ENCODE data around the gene GLT8D2.

The GLT8D2 gene

GRCh38 chr12:103997286-103997900 lies 52.6 kb downstream of the GLT8D2 start:
- no peak for DNase-seq

GRCh38 chr12:103996595-103996994 lies 53.4 kb downstream of the GLT8D2 start:
- no peak for DNase-seq

- no peak for DNase-seq
These were observed 55.8 kb downstream of the GLT8D2 start for GRCh38 chr12:103994235-103994634.

GRCh38 chr12:103986829-103987228 lies 63.2 kb downstream of the GLT8D2 start:
- no peak for DNase-seq

GRCh38 chr12:103978384-103978982 lies 71.5 kb downstream of the GLT8D2 start:
- no peak for DNase-seq

- no peak for DNase-seq
These were observed 74.6 kb downstream of the GLT8D2 start for GRCh38 chr12:103975368-103975767.

- no peak for DNase-seq
These were observed 76.1 kb downstream of the GLT8D2 start for GRCh38 chr12:103973909-103974308.

- DNase-seq, result no peak
These were observed 80.6 kb downstream of the GLT8D2 start for GRCh38 chr12:103969391-103969790.

- DNase-seq, result no peak
These were observed 83.3 kb downstream of the GLT8D2 start for GRCh38 chr12:103966736-103967135.

GRCh38 chr12:103965590-103966504 lies 84.1 kb downstream of the GLT8D2 start, which contains the start of gene TDG:
Gene TDG (plus strand): TSS chr12:103965872. CDS start chr12:103966038, 166 bp downstream.
- DNase-seq, result peak; percentile 14

- no peak for DNase-seq
These were observed 84.8 kb downstream of the GLT8D2 start for GRCh38 chr12:103965255-103965589.

GRCh38 chr12:103964805-103965204 lies 85.2 kb downstream of the GLT8D2 start:
- no peak for DNase-seq

GRCh38 chr12:103962493-103962892 lies 87.5 kb downstream of the GLT8D2 start:
- no peak for DNase-seq

GRCh38 chr12:103960616-103961227 lies 89.3 kb downstream of the GLT8D2 start:
- no peak for DNase-seq

GRCh38 chr12:103958621-103959020 lies 91.4 kb downstream of the GLT8D2 start:
- DNase-seq, result no peak

- DNase-seq, result no peak
These were observed 92.1 kb downstream of the GLT8D2 start for GRCh38 chr12:103957865-103958388.

GRCh38 chr12:103956509-103957027 lies 93.4 kb downstream of the GLT8D2 start:
- no peak for DNase-seq

GRCh38 chr12:103955811-103956508 lies 94.0 kb downstream of the GLT8D2 start:
- no peak for DNase-seq

GRCh38 chr12:103952497-103952896 lies 97.5 kb downstream of the GLT8D2 start:
- no peak for DNase-seq

GRCh38 chr12:103948746-103949406 lies 101.1 kb downstream of the GLT8D2 start:
- DNase-seq, result no peak

GRCh38 chr12:103947871-103948555 lies 102.0 kb downstream of the GLT8D2 start:
- no peak for DNase-seq

Data from cortex of kidney (tissue), 1 donor.